Esophagus squamous epithelium (tissue), 4 donors: ENCODE measurements around the gene DCAF10.

ENCODE experiments used
- POLR2A ChIP-seq, 4 donors: fragments of 450-650 bp; IDR thresholded peaks; one replicate each; pipeline ENCODE4 v1.6.1; 2017; ENCODE audit warnings: antibody characterized with exemption in 4 of 4, mild to moderate bottlenecking in 4 of 4, moderate library complexity in 3 of 4
- TF ChIP-seq, protein P1 (sequence below), 6 experiments: fragments of 450-650 bp in 4 of 6; fragments of 200-600 bp in 2 of 6; sonication (generic) in 2 of 6; IDR thresholded peaks; one replicate each; pipeline ENCODE4 v1.5.1; 2016 to 2019; ENCODE audit warnings: antibody characterized with exemption in 6 of 6, mild to moderate bottlenecking in 4 of 6, moderate library complexity in 4 of 6

DNA sequence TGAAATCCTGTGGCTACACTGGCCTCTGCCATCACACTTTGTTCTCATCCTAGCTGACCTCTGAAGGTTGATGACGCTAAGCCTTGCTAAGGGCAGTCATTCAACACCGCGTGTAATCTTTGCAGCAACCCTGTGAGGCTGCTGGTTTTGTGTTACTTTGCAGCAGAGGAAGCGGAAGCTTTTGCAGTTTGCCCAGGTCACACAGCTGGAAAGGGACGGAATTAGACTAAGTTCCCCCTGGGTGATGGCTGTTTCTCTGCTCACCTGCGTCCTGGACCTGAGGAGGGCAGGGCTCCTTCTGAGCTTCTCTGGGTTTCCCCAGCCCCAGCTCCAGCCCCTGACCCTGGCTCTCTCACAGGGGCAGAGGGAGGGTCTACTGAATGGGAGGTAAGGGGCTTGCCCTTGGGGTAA, 110.7 kb downstream of the DCAF10 start:
- TF ChIP-seq, protein P1, sequence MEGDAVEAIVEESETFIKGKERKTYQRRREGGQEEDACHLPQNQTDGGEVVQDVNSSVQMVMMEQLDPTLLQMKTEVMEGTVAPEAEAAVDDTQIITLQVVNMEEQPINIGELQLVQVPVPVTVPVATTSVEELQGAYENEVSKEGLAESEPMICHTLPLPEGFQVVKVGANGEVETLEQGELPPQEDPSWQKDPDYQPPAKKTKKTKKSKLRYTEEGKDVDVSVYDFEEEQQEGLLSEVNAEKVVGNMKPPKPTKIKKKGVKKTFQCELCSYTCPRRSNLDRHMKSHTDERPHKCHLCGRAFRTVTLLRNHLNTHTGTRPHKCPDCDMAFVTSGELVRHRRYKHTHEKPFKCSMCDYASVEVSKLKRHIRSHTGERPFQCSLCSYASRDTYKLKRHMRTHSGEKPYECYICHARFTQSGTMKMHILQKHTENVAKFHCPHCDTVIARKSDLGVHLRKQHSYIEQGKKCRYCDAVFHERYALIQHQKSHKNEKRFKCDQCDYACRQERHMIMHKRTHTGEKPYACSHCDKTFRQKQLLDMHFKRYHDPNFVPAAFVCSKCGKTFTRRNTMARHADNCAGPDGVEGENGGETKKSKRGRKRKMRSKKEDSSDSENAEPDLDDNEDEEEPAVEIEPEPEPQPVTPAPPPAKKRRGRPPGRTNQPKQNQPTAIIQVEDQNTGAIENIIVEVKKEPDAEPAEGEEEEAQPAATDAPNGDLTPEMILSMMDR (IDR thresholded peaks at IDR 0.05): no peak
- TF ChIP-seq POLR2A (IDR thresholded peaks at IDR 0.05): no peak
